GM23248 (cell line): ENCODE results near the gene KCNK15. TPM values are rescaled to one million over a fixed set of nuclear protein-coding genes. Genes with fewer than 3 reads are reported as not detected.

Experiments used
- DNase-seq: peaks from one replicate; pipeline ENCODE4 v3.0.0-alpha.2; 2015
- H2AFZ ChIP-seq: fragments of 200-600 bp; sonication (generic); 2 replicates; pipeline ENCODE4 v1.6.1; 2016; ENCODE audit warnings: antibody characterized with exemption
- H3F3A ChIP-seq: fragments of 200-600 bp; sonication (generic); 2 replicates; pipeline ENCODE4 v1.6.1; 2016; ENCODE audit warnings: mild to moderate bottlenecking, antibody characterized with exemption, mixed run types; ENCODE audit not compliant: insufficient read depth
- H3K27ac ChIP-seq: fragments of 200-600 bp; sonication (generic); 2 replicates; pipeline ENCODE4 v1.5.1; 2016; ENCODE audit warnings: mild to moderate bottlenecking
- H3K27me3 ChIP-seq: fragments of 200-600 bp; sonication (generic); replicated peaks from 2 replicates; pipeline ENCODE4 v1.6.1; 2016; ENCODE audit warnings: mild to moderate bottlenecking; ENCODE audit not compliant: insufficient read depth
- H3K36me3 ChIP-seq: fragments of 200-600 bp; sonication (generic); 2 replicates; pipeline ENCODE4 v1.6.1; 2016; ENCODE audit warnings: low read depth, mild to moderate bottlenecking
- H3K4me1 ChIP-seq: fragments of 200-600 bp; sonication (generic); 2 replicates; pipeline ENCODE4 v1.6.1; 2016; ENCODE audit warnings: mild to moderate bottlenecking; ENCODE audit not compliant: insufficient read depth
- H3K4me2 ChIP-seq: fragments of 200-600 bp; sonication (generic); one replicate; pipeline ENCODE4 v1.6.1; 2016; ENCODE audit warnings: mild to moderate bottlenecking; ENCODE audit not compliant: unreplicated experiment
- H3K4me3 ChIP-seq: fragments of 200-600 bp; sonication (generic); 2 replicates; pipeline ENCODE4 v1.5.1; 2016; ENCODE audit warnings: mild to moderate bottlenecking
- H3K79me2 ChIP-seq: fragments of 200-600 bp; sonication (generic); 2 replicates; pipeline ENCODE4 v1.6.1; 2016; ENCODE audit warnings: mild to moderate bottlenecking; ENCODE audit not compliant: insufficient read depth
- H3K9ac ChIP-seq: fragments of 200-600 bp; sonication (generic); 2 replicates; pipeline ENCODE4 v1.6.1; 2016; ENCODE audit warnings: mild to moderate bottlenecking
- H3K9me2 ChIP-seq: fragments of 200-600 bp; sonication (generic); 2 replicates; pipeline ENCODE4 v1.6.1; 2016; ENCODE audit warnings: mixed run types, mild to moderate bottlenecking, moderate library complexity; ENCODE audit not compliant: insufficient read depth
- H3K9me3 ChIP-seq: fragments of 200-600 bp; sonication (generic); one replicate; pipeline ENCODE4 v1.6.1; 2017; ENCODE audit warnings: low read depth
- H4K20me1 ChIP-seq: fragments of 200-600 bp; sonication (generic); 2 replicates; pipeline ENCODE4 v1.6.0; 2016; ENCODE audit not compliant: insufficient read depth
- EZH2 ChIP-seq: fragments of 200-600 bp; sonication (generic); IDR thresholded peaks from 2 replicates; pipeline ENCODE4 v1.6.1; 2018; ENCODE audit warnings: antibody characterized with exemption, mild to moderate bottlenecking; ENCODE audit not compliant: insufficient read depth, poor library complexity, severe bottlenecking
- EZH2phosphoT487 ChIP-seq: fragments of 200-600 bp; sonication (generic); IDR thresholded peaks from 2 replicates; pipeline ENCODE4 v1.6.1; 2018; ENCODE audit warnings: antibody characterized with exemption, moderate library complexity, mild to moderate bottlenecking, low read depth; ENCODE audit not compliant: insufficient read depth
- WGBS, 2 experiments: methylation state at CpG; one replicate each; pipeline ENCODE4 v1.1.6; 2015 to 2017; ENCODE audit warnings: low lambda C conversion rate in 2 of 2, low coverage in 1 of 2; ENCODE audit errors: missing lambda C conversion rate in 2 of 2; 5-methylcytosine and 5-hydroxymethylcytosine counted together
- in situ Hi-C: fragments of 300-500 bp; cut with MboI; formaldehyde crosslinking; loops from 2 replicates; pipeline ENCODE4 v1.15.0; 2020
- polyA plus RNA-seq: library from polyadenylated mRNA; unstranded; fragments of >200 nt; fragmentation: Nextera tagmentation; extraction: Ambion mirVana; gene quantifications from 2 replicates; pipeline ENCODE4 v1.2.1, GENCODE V29; 2016
- total RNA-seq: library from RNA; depleted of rRNA; stranded (reverse); fragments of >200 nt; shearing (Covaris generic); gene quantifications from 2 replicates; pipeline ENCODE4 v1.2.3, GENCODE V29; 2014

KCNK15 gene
- total and polyA plus RNA-seq, 2 experiments from 2014 or later: 5.7 to 9.9 TPM

GRCh38 chr20:44784688-44785087 lies 39.0 kb downstream of the KCNK15 start:
- no peaks in the 10 kb centered on the region for H3F3A ChIP-seq
- no peaks in the 10 kb centered on the region for H4K20me1 ChIP-seq
- WGBS, 2 experiments: 41 to 50% methylated on average over 1 of the region's 1 CpG
- H3K4me3 ChIP-seq: no peak overlapping the region
- H3K27ac ChIP-seq: no peak overlapping the region
- no peaks in the 10 kb centered on the region for H3K9me3 ChIP-seq
- in situ Hi-C loops: no loop called here
- H3K4me2 ChIP-seq: no peak overlapping the region
- H3K9ac ChIP-seq: no peak overlapping the region
- no peaks in the 10 kb centered on the region for H3K79me2 ChIP-seq
- no peak for TF ChIP-seq EZH2phosphoT487
- no peak for TF ChIP-seq EZH2
- H3K4me1 ChIP-seq: no peaks in the 10 kb centered on the region
- no peaks in the 10 kb centered on the region for H3K36me3 ChIP-seq
- no peak overlapping the region for H2AFZ ChIP-seq
- H3K27me3 ChIP-seq: peaks cover 16% of the 10 kb centered on the region; the same call in 1 of the 2 replicates
- DNase-seq: no peak
- no peaks in the 10 kb centered on the region for H3K9me2 ChIP-seq

- no peaks in the 10 kb centered on the region for H3K36me3 ChIP-seq
- H3K27me3 ChIP-seq: peaks cover 16% of the 10 kb centered on the region; the same call in 1 of the 2 replicates
- no peak for TF ChIP-seq EZH2
- TF ChIP-seq EZH2phosphoT487: no peak
- no peaks in the 10 kb centered on the region for H4K20me1 ChIP-seq
- H3K4me2 ChIP-seq: no peak overlapping the region
- in situ Hi-C loops: no loop called here
- no peaks in the 10 kb centered on the region for H3F3A ChIP-seq
- no peak overlapping the region for H3K27ac ChIP-seq
- H3K9me2 ChIP-seq: no peaks in the 10 kb centered on the region
- WGBS, 2 experiments: 0% methylated on average over 1 of the region's 1 CpG
- H2AFZ ChIP-seq: no peak overlapping the region
- H3K79me2 ChIP-seq: no peaks in the 10 kb centered on the region
- DNase-seq: peak; percentile 54
- no peak overlapping the region for H3K9ac ChIP-seq
- no peaks in the 10 kb centered on the region for H3K4me1 ChIP-seq
- H3K9me3 ChIP-seq: no peaks in the 10 kb centered on the region
- H3K4me3 ChIP-seq: no peak overlapping the region
These were observed 40.1 kb downstream of the KCNK15 start for GRCh38 chr20:44785768-44786167.

GRCh38 chr20:44787299-44787698 lies 41.6 kb downstream of the KCNK15 start:
- no peaks in the 10 kb centered on the region for H3F3A ChIP-seq
- no peaks in the 10 kb centered on the region for H3K36me3 ChIP-seq
- no peaks in the 10 kb centered on the region for H3K4me1 ChIP-seq
- H3K4me3 ChIP-seq: no peak overlapping the region
- H3K27me3 ChIP-seq: peaks cover 16% of the 10 kb centered on the region; the same call in 1 of the 2 replicates
- no peak for TF ChIP-seq EZH2
- no peak for TF ChIP-seq EZH2phosphoT487
- H3K9me2 ChIP-seq: no peaks in the 10 kb centered on the region
- no peak for DNase-seq
- in situ Hi-C loops: no loop called here
- H3K9ac ChIP-seq: no peak overlapping the region
- no peaks in the 10 kb centered on the region for H4K20me1 ChIP-seq
- H3K9me3 ChIP-seq: no peaks in the 10 kb centered on the region
- no peak overlapping the region for H3K4me2 ChIP-seq
- no peaks in the 10 kb centered on the region for H3K79me2 ChIP-seq
- WGBS, 2 experiments: 55 to 65% methylated on average over 7 of the region's 7 CpGs
- no peak overlapping the region for H3K27ac ChIP-seq
- no peak overlapping the region for H2AFZ ChIP-seq

GRCh38 chr20:44788706-44789456 lies 43.2 kb downstream of the KCNK15 start:
- no peak for TF ChIP-seq EZH2phosphoT487

More at GRCh38 chr20:44788706-44789456, 43.2 kb downstream of the KCNK15 start:
- H3K9me3 ChIP-seq: no peaks in the 10 kb centered on the region
- 66 to 68% methylated on average over 10 of the region's 10 CpGs for WGBS, 2 experiments
- no peak overlapping the region for H3K4me3 ChIP-seq
- H3K27ac ChIP-seq: no peak overlapping the region
- H3K9me2 ChIP-seq: no peaks in the 10 kb centered on the region
- H3K36me3 ChIP-seq: no peaks in the 10 kb centered on the region
- H3K27me3 ChIP-seq: peaks cover 16% of the 10 kb centered on the region; the same call in 1 of the 2 replicates
- no peak for DNase-seq
- no peak overlapping the region for H3K4me2 ChIP-seq
- in situ Hi-C loops: no loop called here
- H2AFZ ChIP-seq: no peak overlapping the region
- no peaks in the 10 kb centered on the region for H4K20me1 ChIP-seq
- no peaks in the 10 kb centered on the region for H3K4me1 ChIP-seq
- no peak overlapping the region for H3K9ac ChIP-seq
- H3F3A ChIP-seq: no peaks in the 10 kb centered on the region
- H3K79me2 ChIP-seq: no peaks in the 10 kb centered on the region
